ENCODE data around the gene INTS7.

Gene INTS7

GRCh38 chr1:212062832-212063438 lies 27.6 kb upstream of the INTS7 start:
- 80 to 100% methylated on average over 1 to 2 of the region's 5 CpGs for WGBS, 2 experiments (ENCODE audit: insufficient coverage in 2 of 2)
- Histone ChIP-seq H3K4me3 (ENCODE audit: extremely low read depth, insufficient read depth, low read length, poor library complexity, severe bottlenecking) (no peak overlapping the region), H3K36me3 (ENCODE audit: control insufficient read depth, insufficient read depth, low read length) (peaks cover 41% of the 10 kb centered on the region), H3K27ac (ENCODE audit: low read depth, low read length, severe bottlenecking) (no peak overlapping the region), H3K9me3 (ENCODE audit: control insufficient read depth, low read length) (no peaks in the 10 kb centered on the region), H3K4me1 (ENCODE audit: control insufficient read depth, insufficient read depth, low read length, poor library complexity, severe bottlenecking) (no peaks in the 10 kb centered on the region)

DNA sequence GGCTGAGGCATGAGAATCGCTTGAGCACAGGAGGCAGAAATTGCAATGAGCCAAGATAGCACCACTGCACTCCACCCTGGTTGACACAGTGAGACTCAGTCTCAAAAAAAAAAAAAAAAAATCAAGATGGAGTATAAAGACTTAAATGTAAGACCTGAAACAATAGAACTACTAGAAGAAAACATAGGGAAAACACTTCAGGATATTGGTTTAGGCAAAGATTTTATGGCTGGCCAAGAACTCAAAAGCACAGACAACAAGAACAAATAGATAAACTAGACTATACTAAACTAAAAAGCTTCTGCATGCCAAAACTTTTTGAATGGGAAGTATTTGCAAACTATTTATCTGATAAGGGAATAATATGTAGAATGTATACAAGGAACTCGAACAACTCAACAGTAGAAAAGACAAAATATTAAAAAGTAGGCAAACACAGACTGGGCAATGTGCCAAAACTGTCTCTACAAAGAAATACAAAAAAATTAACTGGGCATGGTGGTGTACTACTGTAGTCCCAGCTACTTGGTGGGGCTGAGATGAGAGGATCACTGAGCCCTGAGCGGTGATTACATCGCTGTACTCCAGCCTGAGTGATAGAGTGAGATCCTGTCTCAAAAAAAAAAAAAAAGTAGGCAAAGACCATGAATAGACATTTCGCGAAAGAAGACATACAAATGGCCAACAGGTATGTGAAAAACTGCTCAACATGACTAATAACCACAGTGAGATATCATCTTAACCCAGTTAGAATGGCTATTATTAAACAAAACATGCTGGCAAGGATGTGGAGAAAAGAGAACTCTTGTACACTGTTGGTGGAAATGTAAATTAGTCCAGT lies 25.5 kb upstream of the INTS7 start:
- H3K27ac ChIP-seq (ENCODE audit: low read depth, low read length, severe bottlenecking) = no peak overlapping the region
- 72 to 78% methylated on average over 2 to 3 of the region's 6 CpGs for WGBS, 2 experiments (ENCODE audit: insufficient coverage in 2 of 2)
- peaks cover 5% of the 10 kb centered on the region for H3K9me3 ChIP-seq (ENCODE audit: control insufficient read depth, low read length)
- peaks cover 41% of the 10 kb centered on the region for H3K36me3 ChIP-seq (ENCODE audit: control insufficient read depth, insufficient read depth, low read length)
- no peak overlapping the region for H3K4me3 ChIP-seq (ENCODE audit: extremely low read depth, insufficient read depth, low read length, poor library complexity, severe bottlenecking)
- no peaks in the 10 kb centered on the region for H3K4me1 ChIP-seq (ENCODE audit: control insufficient read depth, insufficient read depth, low read length, poor library complexity, severe bottlenecking)

- Histone ChIP-seq H3K9me3 (ENCODE audit: control insufficient read depth, low read length) (peaks cover 5% of the 10 kb centered on the region), H3K4me1 (ENCODE audit: control insufficient read depth, insufficient read depth, low read length, poor library complexity, severe bottlenecking) (no peaks in the 10 kb centered on the region), H3K36me3 (ENCODE audit: control insufficient read depth, insufficient read depth, low read length) (peaks cover 66% of the 10 kb centered on the region), H3K4me3 (ENCODE audit: extremely low read depth, insufficient read depth, low read length, poor library complexity, severe bottlenecking) (no peak overlapping the region), H3K27ac (ENCODE audit: low read depth, low read length, severe bottlenecking) (no peak overlapping the region)
- 94 to 96% methylated on average over 2 of the region's 2 CpGs for WGBS, 2 experiments (ENCODE audit: insufficient coverage in 2 of 2)
Measured at GRCh38 chr1:212055333-212055732, 20.0 kb upstream of the INTS7 start.

DNA sequence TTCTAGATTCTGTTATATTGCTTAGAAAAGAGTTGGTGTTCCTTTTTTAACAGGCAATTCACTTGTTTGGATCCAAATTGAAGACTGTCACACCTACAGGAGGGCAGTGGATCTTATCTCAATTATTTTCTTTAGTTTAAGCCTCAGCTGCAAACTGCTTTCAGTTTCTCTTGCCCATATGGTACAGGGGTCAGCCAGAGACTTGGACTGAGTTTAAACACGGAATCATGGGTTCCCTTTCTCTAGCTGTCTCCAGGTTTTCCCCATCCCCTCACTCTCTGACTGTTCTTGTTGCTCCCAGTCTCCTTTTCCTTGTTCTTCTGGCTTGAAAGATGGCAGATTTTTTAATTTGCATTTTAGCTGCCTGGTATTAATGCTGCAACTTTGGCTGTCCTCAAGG lies 18.6 kb upstream of the INTS7 start:
- peaks cover 77% of the 10 kb centered on the region for H3K36me3 ChIP-seq (ENCODE audit: control insufficient read depth, insufficient read depth, low read length)
- H3K9me3 ChIP-seq (ENCODE audit: control insufficient read depth, low read length) = peaks cover 5% of the 10 kb centered on the region
- H3K27ac ChIP-seq (ENCODE audit: low read depth, low read length, severe bottlenecking) = no peak overlapping the region
- WGBS, 2 experiments (ENCODE audit: insufficient coverage in 2 of 2) = 83 to 100% methylated on average over 1 of the region's 1 CpG
- no peaks in the 10 kb centered on the region for H3K4me1 ChIP-seq (ENCODE audit: control insufficient read depth, insufficient read depth, low read length, poor library complexity, severe bottlenecking)
- no peak overlapping the region for H3K4me3 ChIP-seq (ENCODE audit: extremely low read depth, insufficient read depth, low read length, poor library complexity, severe bottlenecking)

- WGBS, 2 experiments (ENCODE audit: insufficient coverage in 2 of 2) = 100% methylated on average over 1 of the region's 2 CpGs; no CpG with 5 or more reads in 1 of the 2 experiments
- no peak overlapping the region for H3K4me3 ChIP-seq (ENCODE audit: extremely low read depth, insufficient read depth, low read length, poor library complexity, severe bottlenecking)
- no peaks in the 10 kb centered on the region for H3K4me1 ChIP-seq (ENCODE audit: control insufficient read depth, insufficient read depth, low read length, poor library complexity, severe bottlenecking)
- H3K27ac ChIP-seq (ENCODE audit: low read depth, low read length, severe bottlenecking) = no peak overlapping the region
- no peaks in the 10 kb centered on the region for H3K9me3 ChIP-seq (ENCODE audit: control insufficient read depth, low read length)
- H3K36me3 ChIP-seq (ENCODE audit: control insufficient read depth, insufficient read depth, low read length) = peaks cover 73% of the 10 kb centered on the region
Measured at GRCh38 chr1:212045981-212046380, 10.6 kb upstream of the INTS7 start.

DNA sequence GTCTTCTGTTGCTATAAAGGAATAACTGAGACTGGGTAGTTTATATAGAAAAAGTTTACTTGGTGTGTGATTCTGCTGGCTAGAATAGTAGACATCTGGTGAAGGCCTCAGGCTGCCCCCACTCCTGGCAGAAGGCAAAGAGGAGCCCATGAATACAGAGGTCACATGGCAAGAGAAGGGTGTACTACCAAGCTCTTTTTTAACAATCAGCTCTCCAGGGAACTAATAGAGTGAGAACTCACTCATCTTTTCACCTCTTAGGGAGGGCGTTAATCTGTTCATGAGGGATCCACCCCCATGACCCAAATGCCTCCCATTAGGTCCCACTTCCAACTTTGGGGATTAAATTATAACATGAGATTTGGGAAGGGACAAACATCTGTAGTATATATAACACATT lies 9.5 kb upstream of the INTS7 start:
- no peaks in the 10 kb centered on the region for H3K4me1 ChIP-seq (ENCODE audit: control insufficient read depth, insufficient read depth, low read length, poor library complexity, severe bottlenecking)
- H3K27ac ChIP-seq (ENCODE audit: low read depth, low read length, severe bottlenecking) = no peak overlapping the region
- no peaks in the 10 kb centered on the region for H3K9me3 ChIP-seq (ENCODE audit: control insufficient read depth, low read length)
- WGBS, 2 experiments (ENCODE audit: insufficient coverage in 2 of 2) = no CpG with 5 or more reads among the region's 1 CpG
- H3K4me3 ChIP-seq (ENCODE audit: extremely low read depth, insufficient read depth, low read length, poor library complexity, severe bottlenecking) = no peak overlapping the region
- peaks cover 72% of the 10 kb centered on the region for H3K36me3 ChIP-seq (ENCODE audit: control insufficient read depth, insufficient read depth, low read length)

- Histone ChIP-seq H3K9me3 (ENCODE audit: control insufficient read depth, low read length) (no peaks in the 10 kb centered on the region), H3K4me1 (ENCODE audit: control insufficient read depth, insufficient read depth, low read length, poor library complexity, severe bottlenecking) (peaks cover 7% of the 10 kb centered on the region), H3K4me3 (ENCODE audit: extremely low read depth, insufficient read depth, low read length, poor library complexity, severe bottlenecking) (no peak overlapping the region), H3K27ac (ENCODE audit: low read depth, low read length, severe bottlenecking) (no peak overlapping the region), H3K36me3 (ENCODE audit: control insufficient read depth, insufficient read depth, low read length) (peaks cover 58% of the 10 kb centered on the region)
Measured at GRCh38 chr1:212042436-212042835, 7.1 kb upstream of the INTS7 start.

DNA sequence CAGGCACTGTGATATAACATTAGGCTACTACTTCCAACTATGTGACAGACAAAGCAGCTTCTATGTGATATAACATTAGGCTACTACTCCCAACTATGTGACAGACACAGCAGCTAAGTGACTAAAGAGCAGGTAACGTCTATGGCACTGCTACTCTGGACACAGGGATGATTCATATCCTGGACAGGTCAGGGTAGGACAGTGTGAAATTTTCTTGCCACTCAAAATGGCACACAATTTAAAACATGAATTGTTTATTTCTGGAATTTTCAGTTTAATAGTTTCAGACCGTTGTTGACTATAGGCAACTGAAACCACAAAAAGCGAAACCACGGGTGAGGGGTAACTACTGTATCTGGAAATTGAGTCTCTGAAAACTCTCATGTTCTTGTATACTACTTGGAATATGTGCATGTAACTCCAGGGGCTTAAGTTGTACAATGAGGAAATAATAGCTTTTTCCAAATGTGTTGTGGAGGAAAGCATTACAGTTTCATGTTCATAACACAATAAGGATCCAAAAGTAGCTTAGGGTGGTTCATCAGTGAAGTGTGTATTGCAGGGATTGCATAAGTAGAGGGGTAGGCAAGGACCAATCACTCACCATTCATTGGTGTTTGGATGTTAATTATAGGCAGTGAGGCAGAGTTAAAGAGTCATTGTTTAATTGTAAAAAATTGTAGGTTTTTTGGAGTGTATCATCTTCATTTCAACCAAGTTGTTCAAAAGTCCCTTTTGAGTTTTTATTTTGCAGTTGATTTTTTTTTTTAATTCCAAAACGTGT lies 5.5 kb upstream of the INTS7 start:
- peaks cover 49% of the 10 kb centered on the region for H3K36me3 ChIP-seq (ENCODE audit: control insufficient read depth, insufficient read depth, low read length)
- 97 to 100% methylated on average over 2 to 3 of the region's 5 CpGs for WGBS, 2 experiments (ENCODE audit: insufficient coverage in 2 of 2)
- H3K4me3 ChIP-seq (ENCODE audit: extremely low read depth, insufficient read depth, low read length, poor library complexity, severe bottlenecking) = no peak overlapping the region

GRCh38 chr1:212039622-212040021 lies 4.3 kb upstream of the INTS7 start:
- H3K36me3 ChIP-seq (ENCODE audit: control insufficient read depth, insufficient read depth, low read length) = peaks cover 37% of the 10 kb centered on the region
- H3K4me1 ChIP-seq (ENCODE audit: control insufficient read depth, insufficient read depth, low read length, poor library complexity, severe bottlenecking) = peaks cover 10% of the 10 kb centered on the region
- no peaks in the 10 kb centered on the region for H3K9me3 ChIP-seq (ENCODE audit: control insufficient read depth, low read length)
- H3K4me3 ChIP-seq (ENCODE audit: extremely low read depth, insufficient read depth, low read length, poor library complexity, severe bottlenecking) = no peak overlapping the region
- no peak overlapping the region for H3K27ac ChIP-seq (ENCODE audit: low read depth, low read length, severe bottlenecking)
- WGBS, 2 experiments (ENCODE audit: insufficient coverage in 2 of 2) = no CpG with 5 or more reads among the region's 2 CpGs

More for the DNA sequence above, 5.5 kb upstream of the INTS7 start:
- no peaks in the 10 kb centered on the region for H3K9me3 ChIP-seq (ENCODE audit: control insufficient read depth, low read length)
- no peak overlapping the region for H3K27ac ChIP-seq (ENCODE audit: low read depth, low read length, severe bottlenecking)
- peaks cover 10% of the 10 kb centered on the region for H3K4me1 ChIP-seq (ENCODE audit: control insufficient read depth, insufficient read depth, low read length, poor library complexity, severe bottlenecking)

DNA sequence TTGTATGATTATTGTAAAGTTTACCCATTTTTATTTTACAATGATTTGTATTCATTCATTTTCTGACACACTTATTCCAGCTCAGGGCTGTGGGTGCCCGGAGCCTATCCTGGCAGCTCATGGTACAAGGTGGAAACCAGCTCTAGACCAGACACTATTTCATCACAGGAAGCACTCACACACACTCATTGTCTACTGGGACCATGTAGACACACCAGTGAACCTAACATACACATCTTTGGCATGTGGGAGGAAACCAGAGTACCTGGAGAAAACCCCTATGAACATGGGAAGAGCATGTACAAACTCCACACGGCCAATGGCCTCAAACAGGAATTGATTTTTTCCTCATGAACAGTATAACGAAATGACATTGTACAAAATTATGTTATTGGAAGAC lies 2.5 kb upstream of the INTS7 start:
- Histone ChIP-seq H3K27ac (ENCODE audit: low read depth, low read length, severe bottlenecking) (no peak overlapping the region), H3K36me3 (ENCODE audit: control insufficient read depth, insufficient read depth, low read length) (peaks cover 28% of the 10 kb centered on the region), H3K4me1 (ENCODE audit: control insufficient read depth, insufficient read depth, low read length, poor library complexity, severe bottlenecking) (peaks cover 10% of the 10 kb centered on the region), H3K9me3 (ENCODE audit: control insufficient read depth, low read length) (no peaks in the 10 kb centered on the region), H3K4me3 (ENCODE audit: extremely low read depth, insufficient read depth, low read length, poor library complexity, severe bottlenecking) (peak overlapping the region; percentile 11)
- 100% methylated on average over 1 of the region's 3 CpGs for WGBS, 2 experiments (ENCODE audit: insufficient coverage in 2 of 2)

Measured in mesodermal cell (in vitro differentiated cells).